Measurements from ENCODE around the gene RCOR3.
"Not testable (repeated sequence)": the region's sequence is repeated elsewhere in the genome, so short reads cannot be mapped to it uniquely, and the experiment has no call there.

The RCOR3 gene

DNA sequence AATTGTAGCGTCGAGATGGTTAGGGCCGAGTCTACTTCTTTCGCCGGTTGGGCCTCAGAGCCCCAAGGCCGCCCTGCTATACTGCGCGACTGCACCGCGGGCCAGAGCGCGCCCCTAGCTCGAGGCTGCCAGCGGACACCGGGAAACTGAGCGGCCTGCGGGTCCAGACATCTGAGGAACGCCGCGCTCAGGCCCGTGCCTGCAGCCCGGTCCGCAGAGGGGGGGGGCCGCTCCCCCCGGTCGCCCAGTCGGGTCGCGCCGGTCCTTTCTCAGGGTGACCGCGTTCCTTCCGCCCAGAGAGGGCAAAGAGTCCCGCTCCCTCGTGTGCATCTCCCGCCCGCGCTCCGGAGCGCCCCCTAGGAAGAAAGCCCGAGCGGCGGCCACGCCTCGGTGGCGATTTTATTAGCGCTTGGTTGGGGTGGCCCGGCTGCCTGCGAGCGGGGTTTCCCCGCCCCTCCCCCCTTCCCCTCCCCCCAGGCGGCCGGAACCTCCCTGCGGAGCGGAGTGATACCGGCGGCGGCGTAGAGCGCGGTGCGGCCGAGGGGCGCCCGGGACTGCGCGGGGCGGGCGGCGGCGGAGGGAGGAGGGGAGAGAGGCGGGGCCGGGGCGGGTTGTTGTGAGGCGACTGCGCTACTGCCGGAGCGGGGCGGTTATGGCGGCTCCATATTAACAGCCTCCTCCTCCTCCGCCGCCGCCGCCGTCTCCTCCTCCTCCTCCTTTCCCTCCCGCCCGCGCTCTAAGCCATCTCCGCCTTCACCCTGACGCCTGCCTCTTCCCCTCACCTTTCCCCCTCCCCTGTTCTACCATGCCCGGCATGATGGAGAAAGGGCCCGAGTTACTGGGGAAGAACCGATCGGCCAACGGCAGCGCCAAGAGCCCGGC, at the start of gene RCOR3:
TSS of gene RCOR3 (plus strand) at position 611 of the 882 bp plus-strand sequence. CDS start at position 806, 195 bp downstream.
- DNase-seq, result peak; percentile 92 to 93

DNA sequence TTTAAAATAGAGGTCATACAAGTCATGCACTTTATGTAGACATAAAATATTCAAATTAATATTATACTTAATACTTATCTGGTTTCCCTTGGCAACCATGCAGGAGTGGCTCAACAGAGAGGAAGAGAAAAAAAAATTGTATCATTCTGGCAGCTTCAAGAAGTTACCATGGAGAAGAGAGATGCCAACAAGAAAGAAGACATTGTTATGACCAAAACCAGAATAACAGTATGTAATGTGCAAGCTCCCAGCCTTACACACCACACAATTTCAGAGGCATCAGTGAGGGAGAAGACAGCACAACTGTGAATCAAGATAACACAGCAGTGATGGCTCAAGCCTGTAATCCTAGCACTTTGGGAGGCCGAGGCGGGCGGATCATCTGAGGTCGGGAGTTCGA, 49.1 kb upstream of the RCOR3 start:
- no peak for DNase-seq

DNA sequence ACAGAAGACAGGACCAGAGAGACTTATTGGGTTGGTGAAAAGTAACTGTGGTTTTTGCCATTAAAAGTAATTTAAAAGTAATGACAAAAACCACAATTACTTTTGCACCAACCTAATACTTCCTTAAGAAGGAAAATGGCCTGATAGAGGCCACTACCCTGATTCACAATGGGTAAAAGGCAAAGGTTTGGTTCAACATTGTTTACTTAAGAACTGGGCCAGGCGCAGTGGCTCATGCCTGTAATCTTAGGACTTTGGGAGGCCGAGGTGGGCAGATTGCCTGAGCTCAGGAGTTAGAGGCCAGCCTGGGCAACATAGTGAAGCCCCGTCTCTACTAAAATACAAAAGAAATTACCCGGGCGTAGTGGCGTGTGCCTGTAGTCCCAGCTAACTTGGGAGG, 48.2 kb upstream of the RCOR3 start:
- no peak for DNase-seq

DNA sequence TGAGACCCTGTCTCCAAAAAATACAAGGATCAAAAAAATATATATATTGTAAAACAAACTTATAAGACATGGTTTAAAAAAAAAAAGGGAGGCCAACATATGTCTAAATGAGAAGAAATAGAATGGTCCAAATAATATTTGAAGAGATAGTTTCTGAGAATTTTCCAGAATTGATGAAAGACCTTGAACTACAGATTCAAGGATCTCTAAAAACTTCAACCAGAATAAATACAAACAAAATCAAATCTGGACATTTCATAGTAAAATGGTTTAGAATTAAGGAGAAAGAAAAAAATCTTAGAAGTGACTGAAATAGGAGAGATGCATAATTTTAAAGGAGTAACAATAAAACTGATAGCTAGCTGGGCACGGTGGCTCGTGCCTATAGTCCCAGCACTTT, 45.5 kb upstream of the RCOR3 start:
- no peak for DNase-seq

DNA sequence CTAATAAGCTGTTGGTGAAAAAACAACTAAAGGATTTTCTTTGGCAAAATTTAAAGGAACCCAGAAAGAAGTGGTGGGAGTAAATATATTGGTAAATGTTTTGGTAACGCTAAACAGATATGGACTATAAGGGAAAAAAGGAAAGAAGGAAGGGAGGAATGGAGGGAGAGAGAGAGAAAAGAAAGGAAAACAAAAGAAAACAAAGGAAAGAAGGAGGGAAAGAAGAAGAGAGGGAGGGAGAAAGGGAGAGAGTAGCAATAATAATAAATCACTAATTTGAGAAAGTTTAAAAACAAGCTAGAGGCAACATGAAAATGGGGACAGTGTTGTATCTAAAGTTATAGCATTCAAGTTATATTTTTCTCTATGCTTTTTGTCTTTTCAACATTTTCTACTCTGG, 43.6 kb upstream of the RCOR3 start:
- DNase-seq, result no peak

DNA sequence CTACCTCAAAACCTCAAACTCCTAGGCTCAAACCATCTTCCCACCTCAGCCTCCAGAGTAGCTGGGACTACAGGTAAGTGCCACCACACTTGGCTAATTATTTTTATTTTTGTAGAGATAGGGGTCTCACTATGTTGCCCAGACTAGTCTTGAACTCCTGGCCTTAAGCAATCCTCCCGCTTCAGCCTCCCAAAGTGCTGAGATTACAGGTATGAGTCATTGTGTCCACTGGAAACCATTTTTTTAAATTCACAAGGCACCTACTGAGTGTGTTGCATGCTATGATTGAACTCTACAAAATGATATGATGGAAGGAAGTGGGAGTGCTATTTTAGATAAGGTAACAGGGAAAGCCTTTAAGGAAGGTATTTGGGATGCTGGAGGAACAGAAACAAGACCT, 41.8 kb upstream of the RCOR3 start:
- no peak for DNase-seq

DNA sequence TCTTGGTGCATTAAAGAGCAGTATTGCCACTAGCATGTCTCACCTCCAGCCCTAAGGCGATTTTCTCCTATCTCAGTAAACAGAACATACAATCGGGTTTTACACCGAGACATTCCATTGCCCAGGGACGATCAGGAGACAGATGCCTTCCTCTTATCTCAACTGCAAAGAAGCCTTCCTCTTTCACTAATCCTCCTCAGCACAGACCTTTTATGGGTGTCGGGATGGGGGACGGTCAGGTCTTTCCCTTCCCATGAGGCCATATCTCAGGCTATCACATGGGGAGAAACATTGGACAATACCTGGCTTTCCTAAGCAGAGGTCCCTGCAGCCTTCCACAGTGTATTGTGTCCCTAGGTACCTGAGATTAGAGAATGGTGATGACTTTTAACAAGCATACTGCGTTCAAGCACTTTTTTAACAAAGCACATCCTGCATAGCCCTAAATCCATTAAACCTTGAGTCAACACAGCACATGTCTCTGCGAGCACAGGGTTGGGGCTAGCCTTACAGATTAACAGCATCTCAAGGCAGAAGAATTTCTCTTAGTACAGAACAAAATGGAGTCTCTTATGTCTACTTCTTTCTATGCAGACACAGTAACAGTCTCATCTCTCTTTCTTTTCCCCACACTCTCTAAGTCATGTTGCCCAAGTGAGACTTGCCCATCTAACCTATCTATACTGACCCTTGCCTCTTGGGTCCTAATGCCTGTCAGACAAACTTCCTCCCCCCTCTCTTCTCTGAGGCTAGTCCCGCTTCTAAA, 36.5 kb upstream of the RCOR3 start:
- not testable (repeated sequence) for DNase-seq

DNA sequence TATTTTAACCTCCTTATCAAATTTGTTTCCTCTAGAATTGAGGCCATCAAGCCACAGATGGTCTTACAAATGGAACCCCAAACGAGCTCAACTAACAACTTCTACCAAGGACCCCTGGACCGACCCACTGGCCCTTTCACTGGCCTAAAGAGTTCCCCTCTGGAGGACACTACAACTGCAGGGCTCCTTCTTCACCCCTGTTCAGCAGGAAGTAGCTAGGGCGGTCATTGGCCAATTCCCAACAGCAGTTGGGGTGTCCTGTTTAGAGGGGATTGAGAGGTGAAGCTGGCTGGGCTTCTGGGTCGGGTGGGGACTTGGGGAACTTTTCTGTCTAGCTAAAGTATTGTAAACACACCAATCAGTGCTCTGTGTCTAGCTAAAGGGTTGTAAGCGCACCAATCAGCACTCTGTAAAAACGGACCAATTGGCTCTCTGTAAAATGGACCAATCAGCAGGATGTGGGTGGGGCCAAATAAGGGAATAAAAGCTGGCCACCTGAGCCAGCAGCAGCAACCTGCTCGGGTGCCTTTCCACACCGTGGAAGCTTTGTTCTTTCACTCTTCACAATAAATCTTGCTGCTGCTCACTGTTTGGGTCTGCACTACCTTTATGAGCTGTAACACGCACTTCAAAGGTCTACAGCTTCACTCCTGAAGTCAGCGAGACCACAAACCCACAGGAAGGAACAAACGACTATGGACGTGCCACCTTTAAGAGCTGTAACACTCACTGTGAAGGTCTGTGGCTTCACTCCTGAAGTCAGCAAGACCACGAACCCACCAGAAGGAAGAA, 30.4 kb upstream of the RCOR3 start:
- DNase-seq, result peak; percentile 17 to 19

DNA sequence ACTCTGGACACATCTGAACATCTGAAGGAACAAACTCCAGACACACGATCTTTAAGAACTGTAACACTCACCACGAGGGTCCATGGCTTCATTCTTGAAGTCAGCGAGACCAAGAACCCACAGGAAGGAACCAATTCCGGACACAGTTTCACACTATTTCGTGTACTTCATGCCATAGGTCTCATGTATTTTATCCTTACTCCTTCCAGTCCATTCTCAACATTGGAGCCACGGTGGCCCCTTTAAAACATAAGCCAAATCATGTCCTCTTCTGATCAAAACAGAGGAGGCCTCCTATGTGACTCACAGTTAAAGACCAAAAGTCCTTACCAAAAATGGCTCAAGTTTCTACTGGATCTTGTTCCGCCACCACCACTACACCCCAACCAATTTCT, 29.8 kb upstream of the RCOR3 start:
- DNase-seq, result no peak

DNA sequence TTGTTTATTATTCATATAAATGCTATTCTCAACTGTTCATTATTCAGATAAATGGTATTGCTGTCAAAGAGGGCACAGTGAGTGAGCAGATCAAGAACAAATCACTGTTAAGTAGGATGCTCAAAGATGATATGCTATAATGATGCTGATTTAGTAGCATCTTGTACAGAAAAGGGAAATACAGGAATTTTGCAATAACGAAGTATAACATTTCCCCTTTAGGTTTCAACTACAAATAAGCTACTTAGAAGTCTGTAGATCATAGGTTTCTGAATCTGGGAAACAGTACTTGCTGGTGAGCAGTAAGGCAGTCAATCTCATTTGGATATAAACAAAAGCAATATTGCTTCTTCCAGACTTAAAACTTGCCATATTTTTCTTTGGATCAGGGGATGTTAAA, 27.3 kb upstream of the RCOR3 start:
- no peak for DNase-seq

DNA sequence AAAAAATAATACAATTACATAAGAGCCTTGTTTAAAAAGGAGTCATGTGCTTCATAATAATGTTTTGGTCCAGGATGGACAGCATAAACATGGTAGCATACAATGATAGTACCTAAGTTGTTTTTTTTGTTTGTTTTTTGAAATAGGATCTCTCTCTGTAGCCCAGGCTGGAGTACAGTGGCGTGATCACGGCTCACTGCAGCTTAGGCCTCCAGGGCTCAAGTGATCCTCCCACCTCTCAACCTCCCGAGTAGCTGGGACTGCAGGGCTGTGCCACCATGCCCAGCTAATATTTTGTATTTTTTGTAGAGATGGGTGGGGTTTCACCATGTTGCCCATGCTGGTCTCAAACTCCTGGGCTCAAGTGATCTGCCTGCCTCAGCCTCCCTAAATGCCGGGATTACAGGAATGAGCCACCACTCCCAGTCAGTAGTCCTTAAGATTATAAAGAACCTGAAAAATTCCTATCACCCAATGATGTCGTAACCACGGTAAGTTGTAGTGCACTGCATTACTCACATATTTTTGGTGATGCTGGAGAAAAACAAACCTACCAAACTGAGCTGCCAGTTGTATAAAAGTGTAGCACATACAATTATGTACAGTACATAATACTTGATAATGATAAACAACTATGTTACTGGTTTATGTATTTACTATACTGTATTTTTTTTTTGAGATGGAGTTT, 22.4 kb upstream of the RCOR3 start:
- DNase-seq, result no peak

DNA sequence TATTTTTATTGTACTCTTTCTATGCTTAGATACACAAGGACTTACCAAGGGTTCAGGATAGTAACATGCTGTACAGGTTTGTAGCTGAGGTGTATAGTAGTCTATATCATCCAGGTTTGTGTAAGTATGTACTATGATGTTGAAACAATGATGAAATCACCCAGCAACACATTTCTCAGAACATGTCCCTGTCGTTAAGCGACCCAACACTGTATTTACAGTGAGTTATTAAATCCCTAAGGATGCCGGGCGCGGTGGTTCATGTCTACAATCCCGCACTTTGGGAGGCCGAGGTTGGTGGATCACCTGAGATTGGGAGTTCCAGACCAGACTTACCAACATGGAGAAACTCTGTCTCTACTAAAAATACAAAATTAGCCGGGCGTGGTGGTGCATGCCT, 21.6 kb upstream of the RCOR3 start:
- DNase-seq, result no peak

DNA sequence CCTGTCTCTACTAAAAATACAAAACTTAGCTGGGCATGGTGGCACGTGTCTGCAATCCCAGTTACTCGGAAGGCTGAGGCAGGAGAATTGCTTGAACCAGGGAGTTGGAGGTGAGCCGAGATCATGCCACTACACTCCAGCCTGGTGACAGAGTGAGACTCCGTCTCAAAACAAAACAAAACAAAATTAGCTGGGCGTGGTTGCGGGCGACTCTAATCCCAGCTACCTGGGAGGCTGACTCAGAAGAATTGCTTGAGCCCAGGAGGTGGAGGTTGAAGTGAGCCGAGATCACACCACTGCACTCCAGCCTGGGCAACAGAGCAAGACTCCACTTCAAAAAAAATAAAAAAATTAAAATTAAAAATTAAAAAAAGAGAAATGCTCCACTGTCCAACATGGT, 18.6 kb upstream of the RCOR3 start:
- DNase-seq, result not testable (repeated sequence)

DNA sequence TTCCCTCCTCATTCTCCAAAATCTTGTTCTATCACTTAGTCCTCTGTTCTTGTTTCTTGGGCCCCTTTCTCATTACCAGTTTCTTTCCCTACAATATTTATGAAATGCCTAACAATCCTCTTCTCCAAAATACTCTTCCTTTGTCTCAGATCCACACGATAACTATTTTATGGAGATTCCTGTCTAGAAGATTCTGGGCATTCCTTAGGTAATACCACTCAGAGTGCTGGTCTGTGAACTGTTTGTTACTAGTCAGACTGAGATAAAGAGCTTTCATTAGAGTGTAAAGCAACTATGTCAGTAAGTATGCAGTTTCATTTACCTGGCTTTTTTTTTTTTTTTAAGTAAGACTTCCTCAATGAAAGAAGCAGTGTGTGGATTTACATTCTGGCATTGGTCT, 18.1 kb upstream of the RCOR3 start:
- no peak for DNase-seq

DNA sequence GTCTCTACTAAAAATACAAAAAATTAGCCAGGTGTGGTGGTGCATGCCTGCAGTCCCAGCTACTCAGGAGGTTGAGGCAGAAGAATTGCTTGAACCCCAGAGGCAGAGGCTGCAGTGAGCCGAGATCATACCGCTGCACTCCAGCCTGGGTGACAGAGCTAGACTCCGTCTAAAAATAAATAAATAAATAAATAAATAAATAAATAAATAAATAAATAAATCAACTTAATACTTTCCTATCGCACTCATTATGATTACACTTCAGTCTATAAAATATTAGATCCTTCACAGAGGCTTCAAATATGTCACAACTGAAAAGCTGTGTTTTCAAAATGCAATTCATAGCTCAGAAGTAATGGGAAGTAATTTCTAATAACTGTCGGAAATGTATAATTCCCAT, 15.5 kb upstream of the RCOR3 start:
- not testable (repeated sequence) for DNase-seq

DNA sequence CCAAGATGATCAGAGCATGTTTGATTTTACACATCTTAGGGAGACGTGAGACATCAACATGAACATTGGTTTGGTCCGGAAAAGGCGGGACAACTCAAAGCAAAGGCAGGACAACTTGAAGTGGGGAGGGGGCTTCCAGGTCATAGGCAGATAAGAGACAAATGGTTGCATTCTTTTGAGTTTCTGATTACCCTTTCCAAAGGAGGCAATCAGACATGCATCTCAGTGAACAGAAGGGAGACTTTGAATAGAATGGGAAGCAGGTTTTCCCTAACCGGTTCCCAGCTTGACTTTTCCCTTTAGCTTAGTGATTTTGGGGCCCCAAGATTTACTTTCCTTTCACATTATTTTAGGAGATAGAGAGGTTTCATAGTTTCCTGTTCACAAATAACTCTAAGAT, 12.6 kb upstream of the RCOR3 start:
- not testable (repeated sequence) for DNase-seq

DNA sequence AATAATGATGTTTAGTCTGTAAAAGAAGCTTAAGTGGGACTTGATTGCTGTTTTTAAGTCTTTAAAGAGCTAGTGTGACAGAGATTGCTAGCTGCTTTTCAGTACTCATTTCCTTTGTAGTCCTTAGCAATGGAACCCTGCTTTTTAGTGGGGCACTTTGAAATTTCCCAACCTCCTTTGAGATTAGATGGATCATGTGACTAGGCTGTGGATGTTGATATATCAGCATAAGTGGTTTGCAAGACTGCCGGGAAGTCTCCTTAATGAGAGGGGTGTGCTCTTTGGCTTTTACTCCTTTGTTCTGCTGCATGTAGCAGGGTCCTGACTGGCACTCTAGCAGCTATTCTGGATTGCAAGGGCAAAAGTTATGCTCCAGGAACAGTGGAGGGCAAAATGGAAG, 11.2 kb upstream of the RCOR3 start:
- no peak for DNase-seq

DNA sequence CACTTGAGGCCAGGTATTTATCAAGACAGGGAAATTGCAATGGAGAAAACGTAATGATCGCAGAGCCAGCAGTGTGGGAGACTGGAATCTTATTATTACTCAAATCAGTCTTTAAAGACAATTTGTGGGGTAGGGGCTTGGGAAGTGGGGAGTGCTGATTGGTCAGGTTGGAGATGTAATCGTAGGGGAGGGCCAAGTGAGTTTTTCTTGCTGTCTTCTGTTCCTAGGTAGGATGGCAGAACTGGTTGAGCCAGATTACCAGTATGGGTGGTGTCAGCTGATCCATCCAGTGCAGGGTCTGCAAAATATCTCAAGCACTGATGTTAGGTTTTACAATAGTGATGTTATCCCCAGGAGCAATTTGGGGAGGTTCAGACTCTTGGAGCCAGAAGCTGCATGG, 9.6 kb upstream of the RCOR3 start:
- DNase-seq, result not testable (repeated sequence)

DNA sequence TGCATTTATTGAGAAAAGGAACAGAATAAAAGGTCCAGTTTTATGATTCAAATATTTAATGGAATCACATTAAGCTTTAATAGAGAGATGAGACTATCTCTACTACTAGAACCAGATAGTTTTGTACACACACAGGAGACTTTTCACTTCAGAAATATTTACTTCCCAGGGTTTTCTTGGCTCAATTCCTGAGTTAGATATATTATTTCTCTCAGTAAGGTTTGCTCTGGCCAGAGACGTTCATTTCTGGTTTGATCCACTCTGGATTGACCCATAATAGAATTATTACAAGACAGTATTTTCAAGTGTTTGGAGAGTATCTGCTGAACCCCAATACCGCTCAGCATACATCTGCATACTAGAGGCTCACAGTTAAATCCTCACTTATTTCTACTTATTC, 1.3 kb upstream of the RCOR3 start:
- DNase-seq, result no peak

DNA sequence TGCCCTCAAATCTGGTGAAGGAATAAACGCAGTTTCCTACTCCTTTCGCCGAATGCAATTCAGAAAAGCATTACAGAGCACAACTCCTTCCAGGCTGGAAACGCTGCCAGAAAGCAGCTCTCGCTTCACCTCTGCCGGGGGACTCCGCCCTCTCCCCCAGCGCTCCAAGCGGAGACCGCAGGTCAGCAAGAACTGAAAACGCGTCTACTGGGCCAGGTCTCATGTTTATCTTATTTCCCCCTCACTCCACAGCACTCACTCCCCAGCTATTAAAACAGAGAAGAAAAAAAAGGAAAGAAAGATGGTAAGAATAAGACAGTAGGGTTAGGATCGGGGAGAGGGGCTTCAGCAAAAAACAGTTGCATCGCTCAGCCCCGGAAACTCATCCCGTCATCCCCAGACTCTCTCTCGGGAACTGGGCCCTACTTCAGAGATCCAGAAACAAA, 833 bp upstream of the RCOR3 start:
- DNase-seq, result peak; percentile 31 to 39

DNA sequence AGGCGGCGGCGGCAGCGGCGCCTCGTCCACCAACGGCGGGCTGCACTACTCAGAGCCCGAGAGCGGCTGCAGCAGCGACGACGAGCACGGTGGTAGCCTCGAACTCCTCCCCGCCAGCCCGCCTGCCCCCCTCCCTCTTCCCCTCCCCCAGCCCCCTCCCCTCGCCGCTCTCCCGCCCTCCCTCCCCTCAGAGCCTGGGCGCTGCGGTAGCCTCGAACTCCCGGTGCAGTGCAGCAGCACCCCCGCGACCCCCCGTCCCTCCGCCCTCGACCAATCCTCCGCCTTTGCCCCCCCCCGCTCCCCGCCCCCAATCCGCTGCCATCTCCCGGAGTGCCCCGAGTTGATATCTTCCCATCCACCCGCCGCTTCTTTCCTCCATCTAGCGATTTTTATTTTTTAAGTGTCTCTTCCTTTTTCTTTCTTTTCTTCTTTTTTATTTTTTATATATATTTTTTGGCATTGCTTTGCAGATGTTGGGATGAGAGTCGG, 516 bp downstream of the RCOR3 start:
- DNase-seq, result peak; percentile 31 to 39

Data from activated CD4-positive, alpha-beta T cell treated with anti-CD3 and anti-CD28 coated beads, Interleukin-2, amount 50 U/mL, for 4 hours (primary cell).